Stimulated activated CD8-positive, alpha-beta memory T cell treated with anti-CD3 and anti-CD28 coated beads, Interleukin-12 subunit alpha, Interleukin-12 subunit beta, amount 100 ng/mL, for 24 hours (primary cell): Measurements from ENCODE around the gene PRRT2.

Experiments used
- DNase-seq: peaks from one replicate; pipeline ENCODE4 v3.0.0-alpha.2; 2020; ENCODE audit errors: extremely low read depth

Gene PRRT2

DNA sequence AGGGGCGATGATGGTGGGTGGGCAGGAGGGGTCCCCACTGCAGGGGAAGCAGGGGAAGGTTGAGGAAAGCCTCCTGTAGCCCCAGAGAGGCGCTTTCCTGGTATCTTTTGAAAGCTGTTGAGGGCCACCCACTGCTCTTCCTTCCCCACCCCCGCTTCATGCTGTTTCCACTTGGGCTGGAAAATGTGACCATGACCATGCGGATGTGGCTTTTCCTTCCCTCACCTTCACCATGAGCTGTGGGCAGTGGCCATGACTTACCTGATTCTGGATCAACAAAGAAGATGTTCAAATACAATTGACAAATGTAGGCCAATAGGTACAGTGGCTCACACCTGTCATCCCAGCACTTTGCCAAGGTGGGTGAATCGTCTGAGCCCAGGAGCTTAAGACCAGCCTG, 22.1 kb downstream of the PRRT2 start:
- DNase-seq, result no peak

DNA sequence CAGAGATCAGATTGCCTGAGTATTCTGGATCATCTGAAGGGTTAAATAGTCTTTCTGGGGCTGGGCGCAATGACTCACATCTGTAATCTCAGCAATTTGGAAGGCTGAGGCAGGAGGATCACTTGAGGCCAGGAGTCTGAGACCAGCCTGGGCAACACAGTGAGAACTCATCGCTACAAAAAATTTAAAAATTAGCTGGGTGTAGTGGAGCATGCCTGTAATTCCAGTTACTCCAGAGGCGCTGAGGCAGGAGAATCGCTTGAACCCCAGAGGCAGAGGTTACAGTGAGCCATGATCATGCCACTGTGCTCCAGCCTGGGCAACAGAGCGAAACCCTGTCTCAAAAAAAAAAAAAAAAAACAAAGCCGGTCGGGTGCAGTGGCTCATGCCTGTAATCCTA, 23.9 kb downstream of the PRRT2 start:
- DNase-seq, result no peak

DNA sequence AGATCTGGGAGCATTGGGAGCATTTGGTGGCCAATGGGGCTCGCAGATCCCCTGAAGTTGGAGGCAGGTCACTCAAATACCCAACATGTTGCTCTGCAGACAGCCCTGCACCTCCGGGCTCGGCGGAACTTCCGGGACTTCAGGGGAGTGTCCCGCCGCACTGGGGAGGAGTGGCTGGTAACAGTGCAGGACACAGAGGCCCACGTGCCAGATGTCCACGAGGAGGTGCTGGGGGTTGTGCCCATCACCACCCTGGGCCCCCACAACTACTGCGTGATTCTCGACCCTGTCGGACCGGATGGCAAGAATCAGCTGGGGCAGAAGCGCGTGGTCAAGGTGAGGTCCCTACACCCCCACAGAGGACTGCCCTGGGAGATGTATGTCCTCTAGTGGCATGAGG, 24.6 kb downstream of the PRRT2 start:
- DNase-seq, result no peak

DNA sequence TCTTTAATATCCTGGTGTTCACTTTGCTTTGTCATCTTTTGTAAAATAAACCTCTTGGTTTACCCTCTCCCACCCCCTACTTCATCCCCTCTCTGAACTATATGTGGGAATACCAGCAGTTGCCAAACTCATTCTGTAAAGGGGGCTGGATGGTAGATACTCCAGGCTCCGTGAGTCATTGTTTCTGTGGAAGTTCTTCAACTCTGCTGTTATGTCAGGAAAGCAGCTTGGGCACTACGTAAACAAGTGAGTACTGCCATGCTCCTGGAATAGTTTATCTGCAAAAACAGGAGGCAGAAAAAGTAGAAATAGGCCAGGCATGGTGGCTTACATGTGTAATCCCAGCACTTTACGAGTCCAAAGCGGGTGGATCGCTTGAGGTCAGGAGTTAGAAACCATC, 25.8 kb downstream of the PRRT2 start:
- DNase-seq, result no peak

DNA sequence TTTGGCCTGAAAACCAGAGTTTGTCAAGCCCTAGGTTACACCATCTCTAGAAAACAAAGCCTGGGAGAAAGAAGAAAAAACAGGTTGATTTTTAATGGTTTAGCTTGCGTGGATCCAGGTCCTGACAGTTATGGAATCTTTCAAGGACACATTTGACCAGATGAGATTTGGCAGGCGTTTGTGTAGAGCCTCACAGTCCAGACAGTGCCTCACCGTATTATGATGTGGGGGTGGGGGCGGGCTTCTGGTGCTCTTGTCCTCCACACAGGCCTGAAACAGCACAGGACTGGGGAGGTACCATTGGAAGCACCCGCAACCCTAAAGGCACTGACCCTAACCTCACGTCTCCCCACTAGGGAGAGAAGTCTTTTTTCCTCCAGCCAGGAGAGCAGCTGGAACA, 27.8 kb downstream of the PRRT2 start:
- no peak for DNase-seq

DNA sequence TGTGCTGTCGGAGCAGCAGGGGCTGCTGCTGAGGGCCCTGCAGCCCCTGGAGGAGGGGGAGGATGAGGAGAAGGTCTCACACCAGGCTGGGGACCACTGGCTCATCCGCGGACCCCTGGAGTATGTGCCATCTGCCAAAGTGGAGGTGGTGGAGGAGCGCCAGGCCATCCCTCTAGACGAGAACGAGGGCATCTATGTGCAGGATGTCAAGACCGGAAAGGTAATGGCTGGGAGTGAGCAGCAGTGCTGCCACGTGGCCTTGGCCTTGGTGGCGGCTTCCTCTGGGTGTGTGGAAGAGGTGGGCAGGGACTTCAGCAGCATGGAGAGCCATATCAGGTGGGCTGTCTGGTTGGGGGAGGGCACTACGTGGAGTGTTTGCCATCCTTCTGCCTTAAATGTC, 28.2 kb downstream of the PRRT2 start:
- no peak for DNase-seq

DNA sequence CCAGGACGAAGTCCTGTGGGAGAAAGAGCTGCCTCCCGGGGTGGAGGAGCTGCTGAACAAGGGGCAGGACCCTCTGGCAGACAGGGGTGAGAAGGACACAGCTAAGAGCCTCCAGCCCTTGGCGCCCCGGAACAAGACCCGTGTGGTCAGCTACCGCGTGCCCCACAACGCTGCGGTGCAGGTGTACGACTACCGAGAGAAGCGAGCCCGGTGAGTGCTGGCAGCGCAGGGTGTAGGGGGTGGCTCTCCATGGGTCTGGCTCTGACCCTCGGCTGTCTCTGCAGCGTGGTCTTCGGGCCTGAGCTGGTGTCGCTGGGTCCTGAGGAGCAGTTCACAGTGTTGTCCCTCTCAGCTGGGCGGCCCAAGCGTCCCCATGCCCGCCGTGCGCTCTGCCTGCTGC, 29.6 kb downstream of the PRRT2 start:
- DNase-seq, result no peak

DNA sequence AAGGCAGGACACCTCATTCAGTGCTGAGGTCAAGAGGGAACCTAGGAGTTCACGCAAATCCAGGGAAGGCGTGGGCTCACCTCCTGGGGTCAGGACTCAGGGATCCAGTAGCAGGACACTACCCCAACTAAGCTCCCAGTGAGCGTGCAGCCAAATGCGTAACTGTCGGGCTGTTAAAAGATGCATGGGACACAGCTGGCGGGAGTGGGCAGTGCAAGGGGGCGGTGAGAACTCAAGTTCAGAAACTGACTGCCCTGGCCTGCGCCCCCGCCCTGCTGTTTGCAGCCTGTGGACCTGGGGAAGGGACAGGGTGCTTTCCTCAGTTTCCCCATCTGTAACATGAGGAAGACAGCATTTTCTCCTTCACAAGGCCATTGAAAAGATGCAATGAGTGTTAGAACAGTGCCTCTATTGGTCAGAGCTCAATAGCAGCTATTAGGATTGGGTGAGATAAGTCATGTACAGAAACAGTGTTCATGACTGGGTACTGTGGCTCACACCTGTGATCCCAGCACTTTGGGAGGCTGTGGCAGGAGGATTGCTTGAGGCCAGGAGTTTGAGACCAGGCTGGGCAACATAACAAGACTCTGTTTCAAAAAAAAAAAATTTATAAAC, 30.8 kb downstream of the PRRT2 start:
- no peak for DNase-seq

DNA sequence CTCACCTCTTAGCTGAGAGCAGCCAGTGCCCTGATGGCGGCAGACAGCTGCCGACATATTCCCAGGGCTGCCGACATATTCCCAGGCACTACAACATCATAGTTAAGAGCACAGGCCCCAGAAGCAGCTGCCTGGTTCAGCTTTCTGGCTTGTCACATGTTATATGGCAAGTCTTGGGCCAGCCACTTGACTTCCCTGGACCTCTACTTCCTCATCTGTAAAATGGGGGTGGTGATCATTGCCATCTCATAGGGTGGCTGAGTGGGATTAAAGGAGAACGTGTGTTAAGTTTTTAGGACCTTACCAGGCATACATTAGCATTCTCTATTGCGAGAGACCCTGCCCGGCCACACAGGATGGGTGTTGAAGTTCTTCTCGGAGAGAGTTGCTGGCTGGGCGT, 31.9 kb downstream of the PRRT2 start:
- no peak for DNase-seq

DNA sequence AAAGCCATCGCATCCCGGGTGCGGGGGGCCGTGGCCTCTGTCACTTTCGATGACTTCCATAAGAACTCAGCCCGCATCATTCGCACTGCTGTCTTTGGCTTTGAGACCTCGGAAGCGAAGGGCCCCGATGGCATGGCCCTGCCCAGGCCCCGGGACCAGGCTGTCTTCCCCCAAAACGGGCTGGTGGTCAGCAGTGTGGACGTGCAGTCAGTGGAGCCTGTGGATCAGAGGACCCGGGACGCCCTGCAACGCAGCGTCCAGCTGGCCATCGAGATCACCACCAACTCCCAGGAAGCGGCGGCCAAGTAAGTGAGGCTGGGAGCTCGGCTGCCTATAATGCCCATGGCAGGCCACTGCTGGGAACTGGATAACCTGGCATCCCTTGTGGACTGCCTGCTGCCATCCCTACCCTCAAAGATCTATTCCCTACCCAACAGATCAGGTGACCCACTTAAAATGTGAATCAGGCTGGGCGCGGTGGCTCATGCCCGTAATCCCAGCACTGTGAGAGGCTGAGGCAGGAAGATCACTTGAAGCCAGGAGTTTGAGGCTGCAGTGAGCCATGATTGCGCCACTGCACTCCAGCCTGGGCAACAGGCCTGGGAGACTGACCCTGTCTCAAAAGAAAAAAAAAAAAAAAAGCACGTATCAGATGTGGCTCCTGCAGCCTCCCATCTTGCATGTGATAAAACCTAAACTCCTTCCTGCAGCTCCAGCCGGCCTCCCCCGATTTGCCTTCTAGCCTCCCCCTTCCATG, 32.8 kb downstream of the PRRT2 start:
- DNase-seq, result no peak

DNA sequence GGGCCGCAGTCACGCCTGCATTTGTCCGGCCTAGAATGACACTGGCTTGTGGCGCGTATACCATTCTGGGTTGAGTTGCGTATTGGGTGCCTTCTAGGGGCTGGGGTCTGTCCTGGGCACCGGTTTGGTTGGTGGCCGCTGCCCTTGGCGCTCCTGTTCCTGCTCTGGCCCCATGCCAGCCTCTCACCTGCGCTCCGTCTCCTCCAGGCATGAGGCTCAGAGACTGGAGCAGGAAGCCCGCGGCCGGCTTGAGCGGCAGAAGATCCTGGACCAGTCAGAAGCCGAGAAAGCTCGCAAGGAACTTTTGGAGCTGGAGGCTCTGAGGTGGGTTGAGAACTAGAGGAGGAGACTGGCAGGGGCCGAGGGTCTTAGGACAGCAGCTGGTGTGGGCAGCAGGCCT, 33.7 kb downstream of the PRRT2 start:
- DNase-seq, result no peak

DNA sequence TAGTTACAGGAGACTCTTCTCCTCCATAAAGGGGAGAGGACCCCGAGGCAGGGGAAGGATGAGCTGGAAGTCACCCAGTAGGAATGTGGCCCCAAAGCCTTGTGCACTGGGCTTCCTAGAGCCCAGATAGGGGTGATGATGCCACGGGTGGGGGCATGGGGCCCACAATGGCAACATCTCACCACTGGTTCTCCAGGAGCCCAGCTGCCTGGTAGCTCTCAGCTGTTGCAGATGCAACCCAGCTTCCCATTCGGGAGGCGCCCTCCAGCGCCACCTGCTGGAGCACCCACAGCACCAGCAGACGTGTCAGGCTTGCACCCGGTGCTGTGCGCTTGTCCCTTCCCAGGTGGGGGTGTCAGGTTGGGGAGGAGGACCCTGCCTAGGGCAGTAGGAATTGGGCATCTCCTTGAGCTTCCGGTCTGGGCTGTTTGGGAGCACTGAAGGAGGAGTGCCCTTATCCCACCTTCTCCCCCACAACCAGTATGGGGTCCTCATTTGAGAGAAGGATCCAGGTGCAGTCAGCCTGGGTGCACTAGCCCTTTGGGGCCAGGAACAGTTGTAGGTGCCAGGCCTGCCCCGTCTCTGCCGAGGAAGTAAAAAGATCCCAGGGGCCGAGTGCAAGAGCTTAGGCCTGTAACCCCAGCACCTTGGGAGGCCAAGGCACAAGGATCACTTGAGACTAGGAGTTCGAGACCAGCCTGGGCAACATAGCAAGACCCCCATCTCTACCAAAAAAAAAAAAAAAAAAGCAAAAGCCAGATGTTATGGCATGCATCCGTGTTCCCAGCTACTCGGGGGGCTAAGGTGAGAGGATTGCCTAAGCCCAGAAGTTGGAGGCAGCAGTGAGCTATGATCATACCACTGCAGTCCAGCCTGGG, 36.7 kb downstream of the PRRT2 start:
- peak; percentile 53 for DNase-seq

DNA sequence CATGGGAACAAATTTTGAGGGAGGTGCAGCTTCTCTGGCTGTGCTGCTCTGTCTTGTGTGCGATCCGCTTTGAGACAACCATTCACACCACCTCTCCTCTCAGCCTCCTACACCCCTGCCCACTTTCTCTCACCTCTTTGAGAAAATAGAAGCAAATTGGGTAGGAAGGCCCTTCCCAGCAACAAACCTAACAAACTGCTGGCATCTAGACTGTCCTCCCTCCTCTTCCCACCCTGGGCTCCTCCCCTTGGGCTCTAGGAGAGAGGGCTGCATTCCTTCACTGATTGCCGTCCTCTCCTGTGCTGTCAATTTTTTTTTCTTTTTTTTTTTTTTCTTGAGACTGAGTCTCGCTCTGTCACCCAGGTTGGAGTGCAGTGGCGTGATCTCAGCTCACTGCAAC, 37.5 kb downstream of the PRRT2 start:
- DNase-seq, result no peak

DNA sequence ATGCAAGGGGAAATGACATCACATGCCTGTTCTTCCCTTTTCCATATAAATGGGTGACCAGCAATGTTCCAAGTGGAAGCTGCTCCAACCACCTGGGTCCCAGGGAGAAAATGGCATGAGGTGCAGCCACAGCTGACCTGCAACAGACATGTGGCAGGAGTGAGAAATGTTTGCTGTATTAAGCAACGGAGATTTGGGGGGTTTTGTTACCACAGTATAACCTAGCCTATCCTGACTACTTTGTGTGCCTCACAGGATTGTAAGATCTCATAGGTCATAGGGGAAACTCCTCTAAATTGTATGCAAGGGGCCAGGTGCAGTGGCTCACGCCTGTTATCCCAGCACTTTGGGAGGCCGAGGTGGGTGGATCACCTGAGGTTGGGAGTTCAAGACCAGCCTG, 39.0 kb downstream of the PRRT2 start:
- DNase-seq, result no peak

DNA sequence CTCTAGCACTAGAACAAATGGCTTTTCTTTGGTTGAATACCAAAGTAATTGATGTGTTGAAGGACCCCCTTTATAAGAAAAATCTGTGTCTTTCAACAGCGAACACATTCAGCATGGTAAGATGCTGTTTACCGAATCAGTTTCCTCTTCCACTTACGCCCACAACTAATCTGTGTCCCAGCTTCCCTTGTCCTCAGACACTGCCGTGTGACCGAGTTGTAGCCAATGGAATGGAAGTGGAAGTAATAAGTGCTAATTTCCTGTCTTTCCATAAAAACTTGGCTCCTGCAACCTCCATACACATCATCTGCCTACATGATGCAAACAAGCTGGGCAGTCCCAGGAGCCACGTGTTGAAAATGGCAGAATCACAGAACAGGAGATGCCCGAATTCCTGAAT, 40.7 kb downstream of the PRRT2 start:
- DNase-seq, result no peak

DNA sequence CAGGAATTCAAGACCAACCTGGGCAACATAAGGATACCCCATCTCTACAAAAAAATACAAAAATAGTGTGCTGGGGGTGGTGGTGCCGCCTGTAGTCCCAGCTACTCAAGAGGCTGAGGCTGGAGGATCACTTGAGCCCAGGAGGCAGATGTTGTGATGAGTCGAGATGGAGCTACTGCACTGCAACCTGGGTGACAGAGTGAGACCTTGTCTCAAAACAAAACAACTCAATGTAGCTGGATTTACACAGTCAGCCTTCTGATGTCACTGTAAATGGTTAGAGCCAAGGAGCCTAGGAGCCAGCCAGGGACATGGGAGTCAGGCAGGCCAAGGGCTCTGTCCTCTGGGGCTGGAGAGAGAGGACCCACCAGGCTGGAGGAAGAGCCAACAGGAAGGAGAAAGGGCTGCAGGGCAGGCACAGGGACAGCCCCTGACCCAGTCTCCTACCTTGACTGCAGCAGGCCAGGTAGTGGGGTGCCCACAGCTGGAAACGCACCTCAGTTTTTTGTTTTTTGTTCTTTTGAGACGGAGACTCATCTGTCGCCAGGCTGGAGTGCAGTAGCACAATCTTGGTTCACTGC, 42.6 kb downstream of the PRRT2 start:
- no peak for DNase-seq

DNA sequence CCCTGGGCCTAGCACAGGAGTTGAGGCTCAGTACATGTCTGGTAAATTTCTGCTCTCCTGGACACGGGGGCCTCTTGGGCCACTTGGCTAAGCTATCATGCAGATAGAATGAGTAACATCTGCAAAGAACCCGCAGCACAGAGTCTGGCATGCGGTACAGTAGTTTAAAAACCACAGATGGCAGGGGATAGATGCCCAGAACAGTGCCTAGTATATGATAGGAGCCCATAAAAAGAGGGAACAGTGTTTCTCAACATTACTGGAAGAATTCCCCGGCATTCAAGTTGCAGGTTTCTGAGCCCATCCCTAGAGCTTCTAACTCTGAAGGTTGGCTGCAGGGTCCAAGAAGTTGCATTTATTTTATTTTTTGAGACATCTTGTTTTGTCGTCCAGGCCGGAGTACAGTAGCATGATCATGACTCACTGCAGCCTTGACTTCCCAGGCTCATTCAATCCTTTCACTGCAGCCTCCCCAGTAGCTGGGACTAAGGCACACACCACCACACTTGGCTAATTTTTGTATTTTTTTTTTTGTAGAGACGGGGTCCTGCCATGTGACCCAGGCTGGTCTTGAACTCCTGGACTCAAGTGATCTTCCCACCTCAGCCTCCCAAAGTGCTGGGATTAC, 45.3 kb downstream of the PRRT2 start:
- DNase-seq, result no peak

DNA sequence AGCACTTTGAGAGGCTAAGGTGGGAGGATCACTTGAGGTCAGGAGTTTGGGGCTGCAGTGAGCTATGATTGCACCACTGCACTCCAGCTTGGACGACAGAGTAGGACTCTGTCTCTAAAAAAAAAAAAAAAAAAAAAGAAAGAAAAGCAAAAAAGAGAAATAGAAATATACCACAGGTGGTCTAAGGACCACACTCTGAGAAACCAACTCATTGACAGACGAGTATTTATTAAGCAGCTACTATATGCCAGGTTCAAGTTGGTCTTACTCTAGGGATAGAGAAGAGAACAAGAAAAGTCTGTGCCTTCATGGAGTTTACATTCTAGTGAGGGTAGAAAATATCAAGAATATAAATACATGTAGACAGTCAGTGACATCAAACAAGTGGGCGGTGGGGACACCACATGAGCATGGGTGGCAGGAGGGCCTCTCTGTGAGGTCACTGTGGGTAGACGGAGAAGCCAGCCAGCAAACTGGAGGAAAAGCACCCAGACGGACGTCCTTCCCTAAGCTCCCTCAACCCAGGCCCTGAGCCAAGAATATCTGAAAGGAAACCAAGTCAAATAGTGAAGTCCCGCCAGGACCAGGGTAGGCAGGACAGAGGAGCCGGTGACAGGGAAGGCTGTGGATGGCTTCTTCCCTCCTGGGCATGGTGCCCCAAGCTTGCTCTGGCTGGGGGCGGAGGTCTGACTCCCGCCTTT, 46.3 kb downstream of the PRRT2 start:
- DNase-seq, result no peak

DNA sequence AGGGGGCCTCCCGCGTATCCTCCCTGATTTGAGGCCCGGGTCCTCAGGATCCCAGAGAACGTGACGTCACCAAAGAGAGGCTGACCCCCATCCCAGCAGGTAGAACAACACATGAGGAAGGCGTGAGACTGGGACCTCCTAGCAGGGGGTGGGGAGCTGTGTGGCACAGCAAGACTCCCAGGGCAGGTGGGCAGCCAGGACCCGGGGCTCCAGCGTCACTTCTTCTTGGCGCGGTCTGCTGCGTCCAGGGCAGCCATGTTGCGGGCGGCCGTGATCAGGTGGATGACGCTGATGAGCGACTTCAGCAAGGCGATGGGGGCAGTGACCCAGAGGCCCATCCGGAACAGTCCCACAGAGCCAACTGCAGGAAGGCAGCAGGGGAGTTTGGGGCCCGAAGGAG, 47.0 kb downstream of the PRRT2 start:
- DNase-seq, result no peak

DNA sequence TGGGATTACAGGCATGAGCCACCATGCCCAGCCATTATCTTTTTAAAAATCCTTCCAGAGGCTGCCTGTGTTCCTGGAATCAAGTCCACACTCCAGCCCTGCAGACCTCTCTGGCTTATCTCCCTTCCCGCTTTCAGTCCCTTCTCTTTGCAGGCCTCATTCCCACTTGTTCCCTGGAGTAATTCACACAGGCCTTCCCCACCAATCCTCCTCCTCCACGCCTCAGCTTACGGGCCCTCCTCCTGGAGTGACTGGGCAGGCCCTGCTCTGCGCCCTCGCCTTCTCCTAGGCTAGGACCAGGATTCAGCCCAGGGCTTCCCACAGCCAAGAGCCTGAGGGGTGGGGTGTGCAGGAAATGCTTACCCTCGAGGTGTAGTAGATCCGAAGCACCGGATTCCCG, 48.2 kb downstream of the PRRT2 start:
- no peak for DNase-seq

DNA sequence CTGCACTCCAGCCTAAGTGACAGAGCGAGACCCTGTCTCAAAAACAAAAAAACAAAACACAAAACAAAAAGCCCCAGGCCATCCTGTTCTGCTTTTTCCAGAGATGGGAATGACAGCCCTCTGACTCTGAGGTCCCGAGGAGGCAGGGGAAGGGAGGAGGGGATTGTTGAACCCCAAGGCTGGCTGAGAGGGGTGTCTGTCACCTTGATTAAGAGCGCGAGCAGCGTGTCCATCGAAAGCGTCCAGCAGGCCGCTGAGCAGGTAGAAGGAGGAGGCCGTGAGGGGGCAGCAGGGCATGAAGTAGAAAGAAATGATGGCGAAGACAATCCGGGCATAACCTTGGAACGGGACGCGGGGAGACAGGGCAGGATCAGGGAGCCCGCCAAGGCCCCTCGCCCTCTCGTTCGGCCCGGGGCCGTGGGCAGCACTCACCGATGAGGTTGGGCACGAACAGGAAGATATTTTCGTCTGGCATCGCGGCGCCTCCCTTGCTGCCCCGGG, 50.4 kb downstream of the PRRT2 start:
- DNase-seq, result no peak
